Nephron progenitor cell (in vitro differentiated cells): Measurements from ENCODE around the gene EXOSC1.

ENCODE experiments used
- DNase-seq: peaks from one replicate; pipeline ENCODE4 v3.0.0; 2021
- H3K27ac Mint-ChIP-seq: 2 replicates; pipeline ENCODE4 v1.8.0; 2021; ENCODE audit warnings: mild to moderate bottlenecking, moderate library complexity, mixed read lengths
- H3K27me3 Mint-ChIP-seq: 2 replicates; pipeline ENCODE4 v1.8.0; 2021; ENCODE audit warnings: mild to moderate bottlenecking, low read depth, mixed read lengths; ENCODE audit not compliant: poor library complexity
- H3K36me3 Mint-ChIP-seq: 2 replicates; pipeline ENCODE4 v1.8.0; 2021; ENCODE audit warnings: low read depth, mixed read lengths
- H3K4me1 Mint-ChIP-seq: 2 replicates; pipeline ENCODE4 v1.8.0; 2021; ENCODE audit warnings: mixed read lengths
- H3K4me3 Mint-ChIP-seq: 2 replicates; pipeline ENCODE4 v1.8.0; 2021; ENCODE audit warnings: mild to moderate bottlenecking, moderate library complexity, mixed read lengths
- H3K9me3 Mint-ChIP-seq: 2 replicates; pipeline ENCODE4 v1.8.0; 2021; ENCODE audit warnings: mild to moderate bottlenecking, moderate library complexity, mixed read lengths
- TF ChIP-seq, protein P1 (sequence below): fragments of 200-600 bp; sonication (generic); IDR thresholded peaks from 2 replicates; pipeline ENCODE4 v1.5.0; 2021; ENCODE audit warnings: antibody characterized with exemption

Gene EXOSC1

DNA sequence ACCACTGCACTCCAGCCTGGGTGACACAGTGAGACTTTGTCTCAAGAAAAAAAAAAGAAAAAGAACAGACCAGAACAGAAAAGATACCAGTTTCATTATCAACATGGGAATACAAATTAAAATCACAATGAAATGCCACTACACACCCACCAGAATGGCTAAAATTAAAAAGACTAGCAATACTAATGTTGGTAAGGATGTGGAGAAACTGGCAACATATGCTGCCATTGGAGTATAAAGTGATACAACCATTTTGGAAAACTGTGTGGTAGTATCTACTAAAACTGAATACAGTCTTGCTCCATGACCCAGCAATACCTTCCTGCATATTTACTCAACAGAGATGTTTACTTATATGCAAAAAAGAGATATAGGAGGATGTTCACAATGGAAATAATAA, 41.8 kb downstream of the EXOSC1 start:
- Mint-ChIP-seq H3K4me1 (peaks cover 32% of the 10 kb centered on the region), H3K27ac (no peak overlapping the region), H3K4me3 (no peak overlapping the region), H3K36me3 (no peaks in the 10 kb centered on the region), H3K9me3 (no peaks in the 10 kb centered on the region), H3K27me3 (peaks cover 12% of the 10 kb centered on the region)
- no peak for DNase-seq
- TF ChIP-seq, protein P1, sequence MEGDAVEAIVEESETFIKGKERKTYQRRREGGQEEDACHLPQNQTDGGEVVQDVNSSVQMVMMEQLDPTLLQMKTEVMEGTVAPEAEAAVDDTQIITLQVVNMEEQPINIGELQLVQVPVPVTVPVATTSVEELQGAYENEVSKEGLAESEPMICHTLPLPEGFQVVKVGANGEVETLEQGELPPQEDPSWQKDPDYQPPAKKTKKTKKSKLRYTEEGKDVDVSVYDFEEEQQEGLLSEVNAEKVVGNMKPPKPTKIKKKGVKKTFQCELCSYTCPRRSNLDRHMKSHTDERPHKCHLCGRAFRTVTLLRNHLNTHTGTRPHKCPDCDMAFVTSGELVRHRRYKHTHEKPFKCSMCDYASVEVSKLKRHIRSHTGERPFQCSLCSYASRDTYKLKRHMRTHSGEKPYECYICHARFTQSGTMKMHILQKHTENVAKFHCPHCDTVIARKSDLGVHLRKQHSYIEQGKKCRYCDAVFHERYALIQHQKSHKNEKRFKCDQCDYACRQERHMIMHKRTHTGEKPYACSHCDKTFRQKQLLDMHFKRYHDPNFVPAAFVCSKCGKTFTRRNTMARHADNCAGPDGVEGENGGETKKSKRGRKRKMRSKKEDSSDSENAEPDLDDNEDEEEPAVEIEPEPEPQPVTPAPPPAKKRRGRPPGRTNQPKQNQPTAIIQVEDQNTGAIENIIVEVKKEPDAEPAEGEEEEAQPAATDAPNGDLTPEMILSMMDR: no peak

DNA sequence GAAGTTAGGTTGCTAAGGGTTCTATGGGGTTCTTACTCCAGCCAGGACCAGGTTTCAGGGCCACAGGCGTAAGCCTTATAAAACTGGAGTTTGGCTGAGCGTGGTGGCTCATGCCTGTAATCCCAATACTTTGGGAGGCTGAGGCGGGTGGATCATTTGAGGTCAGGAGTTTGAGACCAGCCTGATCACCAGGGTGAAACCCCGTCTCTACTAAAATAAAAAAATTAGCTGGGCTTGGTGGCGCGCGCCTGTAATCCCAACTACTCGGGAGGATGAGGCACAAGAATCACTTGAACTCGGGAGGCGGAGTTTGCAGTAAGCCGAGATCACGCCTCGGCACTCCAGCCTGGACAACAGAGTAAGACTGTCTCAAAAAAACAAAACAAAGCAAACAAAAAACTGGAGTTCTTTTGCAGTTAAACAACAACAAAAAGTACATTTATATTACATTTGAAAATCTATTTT, 44.3 kb downstream of the EXOSC1 start:
- peak overlapping the region; percentile 94 for H3K27ac Mint-ChIP-seq
- H3K27me3 Mint-ChIP-seq: peaks cover 12% of the 10 kb centered on the region
- H3K4me3 Mint-ChIP-seq: peak overlapping the region; percentile 92
- DNase-seq: no peak
- H3K4me1 Mint-ChIP-seq: peaks cover 23% of the 10 kb centered on the region
- TF ChIP-seq, protein P1: no peak
- peaks cover 2% of the 10 kb centered on the region for H3K36me3 Mint-ChIP-seq
- H3K9me3 Mint-ChIP-seq: no peaks in the 10 kb centered on the region

GRCh38 chr10:97400665-97401454, 44.9 kb downstream of the EXOSC1 start, which contains the start of gene RRP12:
TSS of gene RRP12 (minus strand) at chr10:97401340. CDS start at chr10:97401231, 109 bp downstream.
- TF ChIP-seq, protein P1: no peak
- peak; percentile 65 for DNase-seq
- Mint-ChIP-seq H3K9me3 (no peaks in the 10 kb centered on the region), H3K4me3 (peak within 1 kb of the TSS; percentile 92), H3K27me3 (peaks cover 12% of the 10 kb centered on the region), H3K27ac (peak within 1 kb of the TSS; percentile 94), H3K4me1 (peaks cover 20% of the 10 kb centered on the region), H3K36me3 (peaks cover 9% of the 10 kb centered on the region)

DNA sequence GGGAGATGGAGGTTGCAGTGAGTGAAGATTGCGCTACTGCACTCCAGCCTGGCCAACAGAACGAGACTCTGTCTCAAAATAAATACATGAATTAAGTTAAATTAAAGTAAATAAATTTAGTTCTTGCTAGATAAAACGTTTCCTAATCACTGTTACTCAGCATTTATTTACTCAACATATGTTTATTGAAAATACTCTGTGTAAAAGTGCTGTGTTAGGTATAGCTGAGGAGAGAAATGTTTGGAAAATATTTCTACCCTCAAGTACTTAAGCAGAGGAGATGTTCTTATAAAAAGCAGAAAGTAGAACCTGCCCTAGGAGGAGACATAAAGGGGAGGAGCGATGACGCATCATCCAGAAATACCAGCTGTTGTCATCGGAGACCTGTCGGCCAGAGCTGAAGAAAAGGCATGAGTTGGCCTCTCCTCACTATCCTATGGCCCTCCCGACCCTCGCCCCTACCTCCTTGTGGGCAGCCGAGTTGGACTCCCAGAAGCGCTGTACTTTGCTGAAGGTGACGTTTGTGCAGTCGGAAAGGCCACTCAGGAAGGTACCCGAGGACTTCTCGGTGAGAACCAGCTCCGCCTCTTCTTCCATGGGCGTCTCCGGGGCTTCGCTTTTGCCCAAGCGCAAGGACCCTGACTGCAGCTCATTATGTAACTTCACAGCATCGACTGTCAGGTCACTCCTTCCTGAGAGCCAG, 45.8 kb downstream of the EXOSC1 start:
- H3K27ac Mint-ChIP-seq: peak overlapping the region; percentile 94
- H3K9me3 Mint-ChIP-seq: no peaks in the 10 kb centered on the region
- peaks cover 18% of the 10 kb centered on the region for H3K4me1 Mint-ChIP-seq
- TF ChIP-seq, protein P1: no peak
- peak; percentile 32 for DNase-seq
- peaks cover 12% of the 10 kb centered on the region for H3K36me3 Mint-ChIP-seq
- peaks cover 12% of the 10 kb centered on the region for H3K27me3 Mint-ChIP-seq
- H3K4me3 Mint-ChIP-seq: peak overlapping the region; percentile 92

DNA sequence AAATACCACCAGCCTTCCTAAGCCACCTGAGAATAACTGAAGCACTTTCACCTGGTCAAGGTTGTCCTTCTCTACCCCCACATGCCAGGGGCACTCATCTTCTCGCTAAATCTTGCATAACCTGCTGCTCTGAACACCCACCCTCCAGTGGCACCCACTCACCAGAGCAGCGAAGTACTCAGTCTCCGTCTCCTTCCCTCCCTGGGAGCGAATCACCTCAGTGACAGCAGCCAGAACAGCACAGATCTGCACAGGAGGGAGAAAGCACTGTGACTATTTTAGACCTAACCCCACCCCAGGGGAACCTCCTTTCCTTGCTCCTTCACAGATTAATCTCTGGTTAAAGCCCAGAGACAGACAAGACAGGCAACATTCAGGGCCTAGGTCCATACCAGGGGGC, 49.8 kb downstream of the EXOSC1 start:
- peaks cover 13% of the 10 kb centered on the region for H3K4me1 Mint-ChIP-seq
- no peaks in the 10 kb centered on the region for H3K9me3 Mint-ChIP-seq
- TF ChIP-seq, protein P1: no peak
- DNase-seq: no peak
- peaks cover 29% of the 10 kb centered on the region for H3K36me3 Mint-ChIP-seq
- no peak overlapping the region for H3K4me3 Mint-ChIP-seq
- H3K27me3 Mint-ChIP-seq: no peaks in the 10 kb centered on the region
- no peak overlapping the region for H3K27ac Mint-ChIP-seq
